GM19239 (cell line): Measurements from ENCODE around the gene PACSIN2.
"Not testable (repeated sequence)": the region's sequence is repeated elsewhere in the genome, so short reads cannot be mapped to it uniquely, and the experiment has no call there.

Source experiments
- DNase-seq: peaks from one replicate; pipeline ENCODE4 v3.0.0; 2011; ENCODE audit warnings: low spot score; ENCODE audit not compliant: insufficient read length
- FAIRE-seq: peaks from 2 replicates; lab custom pipeline; 2011; peaks lifted over from hg19 to GRCh38; lab: Jason Lieb, UNC

Gene PACSIN2

DNA sequence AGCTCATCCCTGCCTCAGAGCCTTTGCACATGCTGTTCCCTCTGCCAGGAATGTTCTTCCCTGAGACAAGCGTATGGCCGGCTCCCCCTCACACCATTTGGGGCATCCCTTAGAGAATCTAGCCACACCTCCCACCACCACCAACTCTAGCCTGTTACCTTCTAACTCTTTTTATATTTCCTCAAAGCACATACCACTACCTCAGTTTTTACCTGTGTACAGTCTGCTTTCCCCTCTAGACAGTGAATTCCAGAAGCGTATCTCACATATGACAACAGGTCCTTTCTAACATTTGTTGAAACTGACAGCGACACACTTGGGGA, 82.8 kb downstream of the PACSIN2 start:
- DNase-seq (no peak), FAIRE-seq (no peak)

DNA sequence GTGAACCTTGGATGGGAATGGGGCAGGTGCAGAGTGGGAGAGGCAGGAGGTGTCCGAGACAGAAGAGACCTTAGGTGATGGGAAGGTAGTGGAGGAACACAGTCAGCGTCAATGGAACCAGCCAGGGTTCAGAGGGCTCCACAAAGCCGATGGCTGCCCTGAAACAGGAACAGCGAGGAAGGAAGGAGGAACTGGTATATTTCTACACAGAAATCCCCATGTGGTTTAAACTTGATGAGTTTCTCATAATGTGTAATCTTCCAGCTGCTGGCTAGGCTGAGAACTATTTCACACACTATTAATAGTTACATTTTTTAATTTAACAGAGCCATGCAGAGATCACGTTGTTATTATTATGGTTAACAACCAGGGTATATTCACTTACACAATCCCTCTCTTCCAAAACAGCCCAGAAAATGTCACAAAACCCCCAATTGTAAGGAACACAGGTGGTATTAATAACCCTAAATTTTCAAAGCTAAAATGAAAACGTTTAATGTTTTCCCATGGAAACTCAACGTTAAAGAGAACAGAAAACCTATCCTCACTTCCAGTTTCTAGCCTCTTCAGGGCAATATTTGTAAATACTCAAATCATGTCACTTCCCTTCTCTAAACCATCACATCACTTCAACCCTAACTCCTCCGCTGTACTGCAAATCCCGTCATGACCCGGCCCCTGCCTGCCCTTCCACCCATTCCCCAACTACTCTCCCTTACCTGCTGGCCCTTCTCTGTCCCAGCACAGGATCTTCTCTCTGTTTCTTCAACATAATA, 83.3 kb downstream of the PACSIN2 start:
- peak; percentile 42 for DNase-seq
- FAIRE-seq: peak; percentile 99

DNA sequence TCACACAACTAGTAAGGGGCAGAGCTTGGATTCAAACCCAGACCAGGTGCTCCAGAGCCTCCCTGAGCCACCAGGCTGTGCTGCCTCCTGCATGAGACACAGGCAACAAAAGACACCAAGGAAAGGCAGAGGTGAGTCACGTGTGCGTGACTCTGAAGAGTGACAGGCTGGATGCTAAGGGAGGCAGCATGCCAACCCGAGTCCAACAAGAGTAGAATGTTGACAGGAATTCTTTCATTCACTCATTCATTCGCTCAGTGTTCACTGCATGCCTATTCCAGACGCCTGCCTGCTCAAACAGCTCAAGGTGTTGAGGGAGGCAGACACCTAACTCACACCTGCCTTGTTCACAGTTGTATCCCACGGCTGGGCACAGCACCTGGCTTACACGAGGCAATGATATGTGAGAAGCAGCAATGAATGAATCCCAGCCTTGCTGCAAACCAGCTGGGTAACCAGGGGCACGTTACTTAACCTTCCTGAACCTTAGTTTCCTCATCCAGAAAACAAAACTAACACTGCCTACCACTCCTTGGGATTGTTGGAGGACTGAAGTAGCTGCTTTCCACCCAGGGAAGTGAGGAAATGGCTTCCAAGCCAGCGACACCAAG, 84.0 kb downstream of the PACSIN2 start:
- DNase-seq (no peak), FAIRE-seq (no peak)

DNA sequence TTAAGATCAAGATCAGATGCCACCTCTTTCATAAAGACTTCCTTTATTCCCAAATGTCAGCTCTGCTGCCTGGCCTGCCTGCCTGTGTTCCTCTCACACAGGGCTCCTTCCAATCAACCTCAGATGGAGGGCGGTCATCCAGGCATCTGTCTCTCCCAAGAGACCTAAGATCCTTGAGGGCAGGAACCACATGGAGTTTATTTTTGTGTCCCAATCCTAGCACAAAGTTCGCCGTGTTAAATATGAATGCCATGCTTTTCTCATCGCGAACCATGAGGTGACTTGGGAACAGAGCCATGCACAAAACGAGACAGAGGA, 85.2 kb downstream of the PACSIN2 start:
- DNase-seq (no peak), FAIRE-seq (no peak)

DNA sequence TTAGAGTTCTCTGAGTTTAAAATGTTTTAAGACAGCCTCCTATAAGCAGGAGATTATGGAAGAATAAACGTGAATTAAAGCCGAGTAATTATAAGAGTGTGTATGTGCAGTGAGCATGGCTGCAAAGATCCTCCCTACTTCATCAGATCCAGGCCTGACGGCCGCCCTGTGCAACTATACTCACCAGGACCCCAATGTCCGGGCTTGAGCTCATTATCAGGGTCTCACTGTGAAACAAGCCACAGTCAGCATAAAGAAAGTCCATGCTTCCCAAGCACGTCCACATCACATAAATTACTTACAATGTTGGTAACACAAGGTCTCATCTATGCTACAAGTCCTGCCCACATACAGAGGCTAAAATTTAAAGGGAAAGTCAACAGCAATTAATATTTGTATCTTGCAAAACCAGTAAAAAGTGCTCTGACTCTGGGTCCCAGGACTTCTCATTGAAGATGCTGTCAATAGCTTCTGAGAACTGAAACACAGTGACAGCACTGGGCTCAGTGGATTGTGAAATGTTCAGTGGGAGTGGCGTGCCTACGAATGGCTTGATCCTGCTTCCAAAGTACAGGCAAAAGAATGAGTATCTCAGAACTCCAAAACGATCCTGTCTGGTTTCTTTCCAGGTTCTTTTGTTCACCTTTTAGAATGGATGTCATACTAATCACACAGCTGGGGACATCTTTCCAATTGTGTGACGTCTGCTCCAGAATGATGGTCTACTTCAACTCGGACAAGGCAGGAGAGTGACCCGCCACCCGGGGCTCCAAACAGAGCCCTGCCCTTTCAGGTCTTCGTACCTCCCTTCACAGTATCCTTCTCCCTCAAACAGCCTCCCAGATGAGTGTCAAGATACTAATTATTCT, 85.7 kb downstream of the PACSIN2 start:
- FAIRE-seq: peak; percentile 97

DNA sequence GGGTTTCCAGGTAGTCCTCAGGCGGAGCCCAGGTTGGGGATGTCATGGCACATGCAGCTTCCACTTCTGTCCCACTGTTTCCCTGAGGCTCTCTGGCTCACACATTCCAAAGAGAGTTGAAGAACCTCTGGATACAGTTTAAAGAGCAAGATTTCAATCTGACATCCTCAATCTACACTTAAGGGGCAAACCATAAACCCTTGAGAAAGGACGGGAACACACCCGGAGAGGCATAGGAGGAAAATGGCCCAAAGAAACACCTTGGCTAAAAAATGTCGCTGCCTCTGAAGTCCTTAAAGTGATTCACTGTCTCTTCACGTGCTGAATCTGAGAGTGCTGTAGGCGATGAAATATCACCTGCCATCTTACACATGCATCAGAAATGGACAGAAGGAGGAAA, 87.0 kb downstream of the PACSIN2 start:
- DNase-seq: no peak
- no peak for FAIRE-seq

More for the DNA sequence above, 85.7 kb downstream of the PACSIN2 start:
- DNase-seq: no peak

DNA sequence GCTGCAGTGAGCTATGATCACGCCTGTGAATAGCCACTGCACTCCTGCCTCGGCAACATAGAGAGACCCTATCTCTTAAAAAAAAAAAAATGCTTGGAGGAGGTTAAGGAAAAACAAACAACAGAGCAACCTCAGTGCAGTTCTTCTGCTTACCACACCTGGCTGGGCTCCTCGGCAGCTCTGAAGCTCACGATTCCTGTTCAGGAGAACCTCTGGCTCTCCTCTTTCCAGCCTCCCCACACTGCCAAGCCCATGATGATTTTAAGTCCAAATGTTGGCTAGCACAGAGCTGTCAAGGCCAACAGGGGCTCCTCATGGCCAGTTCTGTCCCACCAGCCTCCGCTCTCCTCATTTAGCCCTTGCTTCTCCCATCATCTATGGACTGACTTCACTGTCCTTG, 88.2 kb downstream of the PACSIN2 start:
- FAIRE-seq (no peak), DNase-seq (no peak)

DNA sequence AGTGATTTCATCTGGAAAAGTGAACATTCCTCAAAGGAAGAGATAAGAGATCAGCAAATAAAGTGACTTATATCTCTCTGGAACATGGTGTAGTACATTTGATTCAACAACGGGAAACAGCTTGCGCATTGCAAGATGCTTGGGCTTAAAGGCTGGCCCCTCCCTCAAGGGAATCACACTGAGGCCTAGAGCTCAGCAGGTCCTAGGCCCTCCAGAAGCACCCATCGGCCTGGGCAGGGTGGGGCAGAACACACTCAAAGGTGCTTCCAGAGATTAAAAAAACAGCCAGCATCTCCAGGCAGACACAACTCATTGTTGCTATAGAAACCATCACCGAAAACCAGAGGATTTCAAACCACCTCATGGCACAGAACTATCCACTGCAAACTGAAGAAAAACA, 88.8 kb downstream of the PACSIN2 start:
- FAIRE-seq (no peak), DNase-seq (no peak)

DNA sequence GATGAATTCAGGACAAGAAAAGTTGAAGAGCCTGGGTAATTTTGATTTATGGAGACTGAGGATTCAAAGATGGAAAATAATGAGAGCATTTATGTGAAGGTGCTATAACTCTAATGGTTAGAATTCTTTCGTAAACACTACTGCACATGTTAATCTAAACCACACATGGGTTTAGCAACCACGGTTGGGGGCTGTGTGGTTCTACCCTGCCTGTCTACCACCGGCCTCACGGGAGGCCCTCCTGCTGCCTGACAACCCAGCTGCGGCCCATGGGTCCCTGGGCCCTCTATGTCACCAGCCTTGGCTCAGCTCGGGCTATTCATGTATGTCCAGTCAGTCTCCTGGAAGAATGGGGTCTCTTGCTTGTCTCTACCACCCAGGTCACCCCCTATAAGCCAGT, 89.4 kb downstream of the PACSIN2 start:
- no peak for DNase-seq
- FAIRE-seq: no peak

DNA sequence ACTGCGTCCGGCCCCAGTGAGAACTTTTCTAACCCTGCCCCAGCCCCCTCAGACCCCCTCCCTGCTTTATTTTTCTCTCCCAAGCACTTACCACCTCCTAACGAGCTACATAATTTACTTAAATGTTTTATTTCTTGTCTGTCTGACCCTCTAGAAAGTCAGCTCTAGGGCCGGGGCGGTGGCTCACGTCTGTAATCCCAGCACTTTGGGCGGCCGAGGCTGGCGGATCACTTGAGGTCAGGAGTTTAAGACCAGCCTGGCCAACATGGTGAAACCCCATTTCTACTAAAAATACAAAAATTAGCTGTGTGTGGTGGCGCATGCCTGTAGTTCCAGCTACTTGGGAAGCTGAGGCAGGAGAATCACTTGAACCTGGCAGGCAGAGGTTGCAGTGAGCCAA, 89.9 kb downstream of the PACSIN2 start:
- not testable (repeated sequence) for DNase-seq, FAIRE-seq

DNA sequence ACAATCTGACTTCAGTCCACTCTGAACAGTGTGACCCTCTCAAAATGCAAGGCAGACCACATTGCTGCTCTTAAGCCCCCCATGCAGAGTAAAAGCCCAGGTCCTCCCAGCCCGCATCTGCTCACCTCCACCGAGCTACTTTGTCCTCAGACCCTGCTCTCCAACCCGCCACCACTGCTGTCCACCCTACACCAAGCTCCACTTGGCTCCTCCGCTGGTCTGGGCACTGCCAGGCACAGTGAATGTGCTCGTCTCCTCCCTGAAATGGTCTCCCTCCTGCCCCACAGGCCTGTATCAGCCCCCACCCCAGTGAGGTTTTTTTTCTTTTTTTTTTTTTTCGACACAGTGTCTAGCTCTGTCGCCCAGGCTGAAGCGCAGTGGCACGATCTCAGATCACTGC, 90.5 kb downstream of the PACSIN2 start:
- FAIRE-seq (no peak), DNase-seq (no peak)

DNA sequence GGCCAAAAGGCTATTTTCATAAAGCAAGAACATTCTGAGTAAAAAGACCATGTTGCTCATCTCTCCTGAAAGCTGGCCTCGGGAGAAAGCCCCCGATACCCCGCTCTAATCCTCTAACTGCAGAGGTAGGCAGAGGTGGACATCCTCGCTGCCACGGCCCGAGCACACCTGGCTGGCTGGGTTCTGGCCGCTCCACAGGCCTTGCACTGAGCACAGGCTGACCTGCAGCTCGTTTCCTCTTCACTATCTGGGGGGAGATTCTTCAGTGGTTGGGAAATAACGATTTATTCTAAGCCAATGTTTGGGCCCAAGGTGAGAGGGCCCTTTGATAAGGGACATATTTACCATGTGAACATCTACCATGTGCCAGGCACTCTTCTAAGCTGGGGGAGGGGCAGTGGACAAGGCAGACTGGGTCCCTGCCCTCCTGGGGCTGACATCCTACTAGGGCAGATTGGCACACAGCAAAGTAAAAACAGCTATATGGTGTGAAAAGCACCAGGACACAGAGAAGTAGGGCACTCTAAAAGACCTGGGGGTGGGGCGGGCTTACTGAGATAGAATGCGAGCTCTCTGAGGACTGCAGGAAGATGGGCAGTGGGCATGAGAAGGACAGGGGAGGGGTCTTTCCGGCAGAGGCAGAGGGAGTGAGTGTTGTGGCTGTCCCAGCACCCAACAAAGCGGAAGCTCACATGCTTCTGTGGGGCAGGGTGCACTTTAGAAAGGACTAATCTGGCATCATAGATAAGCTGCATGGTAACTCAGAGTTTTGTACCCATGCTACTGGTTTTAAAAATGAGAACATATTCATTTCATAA, 92.4 kb downstream of the PACSIN2 start:
- FAIRE-seq (no peak), DNase-seq (no peak)

DNA sequence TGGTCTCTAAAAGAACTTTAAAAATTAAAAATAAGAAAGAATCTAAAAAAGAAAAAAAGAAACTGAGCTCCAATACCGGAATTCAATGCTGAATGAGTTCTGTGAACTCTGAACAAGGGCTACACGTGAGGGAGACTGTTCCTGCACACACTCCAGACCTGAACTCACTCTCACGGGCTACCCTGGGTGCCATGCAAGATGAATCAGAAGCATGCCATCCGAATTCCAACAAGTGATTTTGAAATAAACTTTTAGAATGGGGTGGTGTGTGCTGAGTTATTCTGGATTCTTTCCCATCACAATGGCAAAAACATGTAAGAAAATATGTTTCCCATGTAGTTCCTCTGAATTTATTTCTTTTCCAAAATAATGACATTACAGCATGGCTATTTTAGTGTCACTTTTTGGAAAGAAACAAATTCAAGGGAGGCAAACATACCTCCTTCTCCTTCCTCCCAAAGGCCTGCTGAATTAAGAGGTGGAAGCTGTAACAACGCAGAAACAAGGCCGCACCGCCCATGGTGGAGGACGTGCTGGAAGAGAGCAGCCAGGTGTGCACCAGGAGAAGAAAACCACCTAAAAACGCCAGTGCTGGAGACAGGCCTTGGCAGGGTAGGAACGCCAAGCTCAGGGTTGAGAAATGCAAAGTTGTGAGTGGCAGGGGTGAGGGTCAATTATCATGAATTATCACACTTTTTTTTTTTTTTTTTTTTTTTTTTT, 94.7 kb downstream of the PACSIN2 start:
- FAIRE-seq: no peak
- DNase-seq: no peak

DNA sequence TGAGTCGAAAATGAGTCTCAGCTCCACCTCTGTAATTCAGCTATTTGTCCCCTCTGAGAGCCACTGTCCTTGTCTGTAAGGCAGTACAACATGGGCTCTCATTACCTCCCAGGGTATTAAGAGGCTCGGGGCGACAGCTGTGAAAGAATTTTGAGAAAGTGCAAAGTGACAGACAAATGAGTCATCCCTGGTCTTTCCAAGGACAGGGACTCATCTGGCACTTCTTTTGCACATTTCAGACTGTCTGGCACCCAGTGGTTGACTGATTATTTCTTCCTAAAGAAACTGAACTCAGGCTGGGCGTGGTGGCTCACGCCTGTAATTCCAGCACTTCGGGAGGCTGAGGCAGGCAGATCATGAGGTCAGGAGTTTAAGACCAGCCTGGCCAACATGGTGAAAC, 95.8 kb downstream of the PACSIN2 start:
- DNase-seq (no peak), FAIRE-seq (no peak)

DNA sequence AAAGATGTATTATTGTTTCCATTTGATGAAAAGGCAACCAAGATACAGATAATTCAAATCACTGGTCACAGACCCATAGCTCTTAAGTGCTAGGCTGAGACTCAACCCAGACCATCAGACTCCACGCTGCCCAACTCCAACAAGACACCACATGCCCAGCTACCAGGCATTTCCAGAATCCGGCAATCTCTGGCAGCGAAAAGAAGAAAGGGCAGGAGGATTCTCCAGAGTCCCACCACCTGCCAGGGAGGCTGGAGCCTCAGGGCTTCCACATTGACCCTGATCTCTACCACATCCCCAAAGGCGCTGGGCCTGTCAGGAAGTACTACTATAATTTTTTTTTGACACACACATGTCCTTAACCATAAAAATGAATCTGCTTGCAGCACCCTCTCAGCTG, 96.4 kb downstream of the PACSIN2 start:
- DNase-seq (no peak), FAIRE-seq (peak; percentile 4)

DNA sequence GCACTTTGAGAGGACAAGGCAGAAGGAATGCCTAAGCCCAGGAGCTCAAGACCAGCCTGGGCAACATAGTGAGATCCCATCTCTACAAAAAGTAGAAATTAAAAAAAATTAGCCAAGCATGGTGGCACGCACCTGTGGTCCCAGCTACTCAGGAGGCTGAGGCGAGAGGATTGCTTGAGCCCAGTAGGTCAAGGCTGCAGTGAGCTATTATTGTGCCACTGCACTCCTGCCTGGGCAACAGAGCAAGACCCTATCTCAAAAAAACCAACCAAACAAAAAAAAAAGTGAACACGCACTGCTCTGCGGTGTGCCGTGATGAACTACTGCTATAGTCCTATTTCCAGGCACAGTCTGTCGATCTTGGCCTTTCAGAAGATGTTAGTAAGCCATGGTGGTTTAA, 97.6 kb downstream of the PACSIN2 start:
- not testable (repeated sequence) for FAIRE-seq, DNase-seq

DNA sequence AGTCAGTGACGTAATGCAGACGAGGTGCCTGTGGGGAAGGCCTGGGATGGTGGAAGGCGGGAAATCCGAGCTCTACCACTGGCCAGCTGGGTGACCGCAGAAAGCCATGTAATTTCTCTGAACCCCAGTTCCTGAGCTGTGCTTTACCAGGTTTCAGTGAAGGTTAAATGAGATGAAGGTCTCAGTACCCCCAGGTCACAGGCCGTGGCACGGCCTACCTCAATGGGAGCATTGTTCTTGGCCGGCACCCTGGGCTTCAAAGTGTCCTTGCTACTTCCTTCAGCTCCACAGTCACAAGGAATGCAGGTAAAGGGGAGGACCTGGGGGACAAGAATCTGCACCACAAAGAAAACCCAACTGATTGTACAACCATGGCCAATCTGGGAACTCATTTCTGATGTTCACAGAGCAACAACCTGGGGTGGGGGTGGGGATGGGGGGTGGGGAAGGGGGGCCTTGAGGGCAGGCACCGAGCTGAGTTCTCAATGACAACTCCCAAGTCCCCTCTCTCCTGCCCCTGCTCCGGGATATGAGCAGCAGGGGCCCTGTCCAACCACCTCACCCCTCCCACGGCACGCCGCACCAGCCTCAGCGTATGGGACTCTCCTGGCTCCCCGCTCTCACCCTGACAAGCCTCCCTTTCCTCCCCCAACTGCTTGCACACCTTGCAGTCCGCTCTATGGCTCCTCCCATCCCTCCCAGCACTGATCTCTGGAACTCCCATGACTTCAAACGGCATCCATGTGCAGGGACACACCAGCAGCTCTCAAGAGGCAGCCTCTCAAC, 98.8 kb downstream of the PACSIN2 start:
- FAIRE-seq (no peak), DNase-seq (no peak)

DNA sequence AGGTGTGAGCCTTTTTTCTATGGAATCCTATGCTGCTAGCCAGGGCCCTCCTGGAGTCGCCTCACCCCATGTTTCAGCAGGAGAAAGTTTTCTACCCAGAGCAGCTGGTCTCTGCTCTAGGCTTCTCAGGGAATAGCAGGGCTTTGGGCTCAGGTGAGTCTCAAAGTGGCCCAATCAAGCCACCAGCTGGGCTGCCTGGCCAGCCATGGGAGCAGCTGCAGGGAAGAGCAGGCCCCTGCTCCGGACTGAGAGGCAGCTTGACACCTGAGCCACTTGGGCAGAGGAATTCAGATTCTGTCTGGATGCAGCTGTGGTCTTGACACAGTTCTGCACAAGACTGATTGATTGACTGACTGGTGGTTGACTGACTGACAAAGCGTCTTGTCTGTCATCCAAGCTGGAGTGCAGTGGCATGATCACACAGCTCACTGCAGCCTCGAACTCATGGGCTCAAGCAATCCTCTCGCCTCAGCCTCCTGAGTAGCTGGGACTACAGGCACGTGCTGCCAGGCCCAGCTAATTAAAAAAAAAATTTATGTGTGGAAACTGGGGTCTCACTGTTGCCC, 100.4 kb downstream of the PACSIN2 start:
- FAIRE-seq: no peak
- DNase-seq: no peak
